ENCODE data around the gene CPA5.

Gene CPA5

GRCh38 chr7:130356876-130357611 lies 12.4 kb downstream of the CPA5 start:
- in situ Hi-C loops (cut with MboI; ENCODE audit: low sequenced_read_pairs) = no loop called here

GRCh38 chr7:130358471-130358870 lies 13.9 kb downstream of the CPA5 start:
- in situ Hi-C loops (cut with MboI; ENCODE audit: low sequenced_read_pairs) = no loop called here

GRCh38 chr7:130359276-130359857 lies 14.8 kb downstream of the CPA5 start:
- in situ Hi-C loops (cut with MboI; ENCODE audit: low sequenced_read_pairs) = no loop called here

- in situ Hi-C loops (cut with MboI; ENCODE audit: low sequenced_read_pairs) = no loop called here
Observed at GRCh38 chr7:130360518-130360917, 15.9 kb downstream of the CPA5 start.

- in situ Hi-C loops (cut with MboI; ENCODE audit: low sequenced_read_pairs) = no loop called here
Observed at GRCh38 chr7:130361681-130362080, 17.1 kb downstream of the CPA5 start.

GRCh38 chr7:130362251-130362816 lies 17.7 kb downstream of the CPA5 start:
- in situ Hi-C loops (cut with MboI; ENCODE audit: low sequenced_read_pairs) = no loop called here

- in situ Hi-C loops (cut with MboI; ENCODE audit: low sequenced_read_pairs) = no loop called here
Observed at GRCh38 chr7:130363026-130363847, 18.6 kb downstream of the CPA5 start.

- in situ Hi-C loops (cut with MboI; ENCODE audit: low sequenced_read_pairs) = no loop called here
Observed at GRCh38 chr7:130364451-130364850, 19.8 kb downstream of the CPA5 start.

- in situ Hi-C loops (cut with MboI; ENCODE audit: low sequenced_read_pairs) = no loop called here
Observed at GRCh38 chr7:130365088-130365487, 20.5 kb downstream of the CPA5 start.

- in situ Hi-C loops (cut with MboI; ENCODE audit: low sequenced_read_pairs) = no loop called here
Observed at GRCh38 chr7:130365511-130366441, 21.2 kb downstream of the CPA5 start.

- in situ Hi-C loops (cut with MboI; ENCODE audit: low sequenced_read_pairs) = no loop called here
Observed at GRCh38 chr7:130366564-130366963, 21.9 kb downstream of the CPA5 start.

GRCh38 chr7:130367088-130367755 lies 22.6 kb downstream of the CPA5 start:
- in situ Hi-C loops (cut with MboI; ENCODE audit: low sequenced_read_pairs) = no loop called here

- in situ Hi-C loops (cut with MboI; ENCODE audit: low sequenced_read_pairs) = no loop called here
Observed at GRCh38 chr7:130367836-130368746, 23.5 kb downstream of the CPA5 start.

GRCh38 chr7:130369110-130369711 lies 24.6 kb downstream of the CPA5 start:
- in situ Hi-C loops (cut with MboI; ENCODE audit: low sequenced_read_pairs) = no loop called here

- in situ Hi-C loops (cut with MboI; ENCODE audit: low sequenced_read_pairs) = no loop called here
Observed at GRCh38 chr7:130369831-130370550, 25.4 kb downstream of the CPA5 start.

- in situ Hi-C loops (cut with MboI; ENCODE audit: low sequenced_read_pairs) = no loop called here
Observed at GRCh38 chr7:130371046-130371445, 26.4 kb downstream of the CPA5 start.

- in situ Hi-C loops (cut with MboI; ENCODE audit: low sequenced_read_pairs) = no loop called here
Observed at GRCh38 chr7:130372402-130373165, 28.0 kb downstream of the CPA5 start.

Data from HL-60/S4 treated with phorbol 12-myristate 13-acetate at 8.2 ng/mL for 4 days and 3 days (cell line).